HG02763 (cell line): ENCODE results near the gene DIRAS1.

Source experiments
- ATAC-seq: cut with Tn5 transposase; IDR thresholded peaks from one replicate; pipeline ENCODE4 v1.9.1; 2021; ENCODE audit warnings: mild to moderate bottlenecking, moderate library complexity; ENCODE audit not compliant: unreplicated experiment

DIRAS1 gene

DNA sequence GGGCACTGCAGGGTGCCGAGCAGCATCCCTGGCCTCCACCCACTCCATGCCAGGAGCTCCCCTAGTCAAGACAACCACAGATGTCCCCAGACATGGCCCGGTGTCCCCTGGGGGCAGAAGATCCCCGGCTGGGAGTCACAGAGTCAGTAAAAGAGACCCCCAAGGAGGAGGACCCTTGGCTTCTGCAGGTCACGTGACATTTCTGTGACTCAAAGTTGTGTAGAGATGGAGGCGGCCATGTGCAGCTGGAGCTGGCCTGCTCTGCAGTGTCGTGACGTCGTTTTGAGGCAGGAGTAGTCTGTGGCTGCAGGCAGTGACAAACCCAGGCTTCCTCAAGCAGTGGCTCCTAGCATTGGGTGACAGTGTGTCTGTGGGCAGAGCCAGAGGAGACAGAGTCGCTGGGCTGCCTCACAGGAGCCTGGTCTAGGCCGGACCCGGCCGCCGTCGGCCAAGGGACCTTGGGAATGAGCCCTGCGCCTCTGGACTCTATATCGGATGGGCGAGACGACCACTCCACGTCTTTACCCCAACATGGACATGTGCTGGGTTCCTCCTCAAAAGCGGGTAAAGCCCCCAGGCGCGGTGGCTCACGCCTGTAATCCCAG, 7.7 kb upstream of the DIRAS1 start:
- no peak for ATAC-seq

DNA sequence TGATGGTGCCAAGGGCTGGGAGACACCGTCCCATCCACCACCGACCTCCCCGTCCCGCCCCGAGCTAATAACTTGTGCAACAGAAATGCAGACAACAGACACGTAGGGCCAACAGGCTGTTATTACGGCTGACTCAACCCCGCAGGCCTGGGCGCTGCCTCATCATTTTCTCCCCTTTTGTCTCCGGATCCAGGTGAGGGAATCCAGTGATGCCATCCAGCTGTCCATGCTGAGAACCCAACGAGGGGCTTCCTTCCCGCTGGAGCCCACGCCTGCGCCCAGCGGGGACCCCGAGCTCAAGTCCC, 6.4 kb upstream of the DIRAS1 start:
- no peak for ATAC-seq

GRCh38 chr19:2726904-2727639, 5.9 kb upstream of the DIRAS1 start:
- no peak for ATAC-seq

DNA sequence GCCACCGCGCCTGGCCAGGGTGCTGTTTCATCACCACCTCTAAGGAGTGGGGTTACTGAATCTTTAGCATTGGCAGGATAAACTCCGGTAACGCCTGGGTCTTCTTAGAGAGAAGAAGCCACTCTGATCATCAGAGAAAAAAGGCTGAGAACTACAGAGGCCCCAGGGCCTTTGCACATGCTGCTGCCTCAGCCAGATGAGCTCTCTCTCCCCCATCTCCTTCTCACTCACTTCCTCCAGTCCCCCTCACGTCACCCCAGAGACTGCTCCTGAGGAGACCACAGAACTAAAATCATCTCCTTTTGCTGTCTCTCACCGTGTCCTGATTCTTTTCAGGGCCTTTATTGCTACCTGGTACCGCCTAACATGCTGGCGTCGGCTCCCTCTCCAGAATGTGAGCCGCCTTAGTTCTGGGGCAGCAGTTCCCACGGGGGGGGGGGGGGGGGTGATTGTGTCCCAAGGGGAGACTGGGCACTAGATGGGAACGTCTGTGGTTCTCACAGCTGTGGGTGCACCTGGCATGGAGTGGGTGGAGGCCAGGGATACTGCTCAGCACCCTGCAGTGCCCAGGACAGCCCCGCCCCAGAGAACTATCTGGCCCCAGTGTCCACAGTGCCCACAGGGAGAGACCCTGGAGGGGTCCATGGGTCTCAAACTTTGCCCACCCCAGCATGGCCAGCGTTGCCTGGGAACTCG, 5.1 kb upstream of the DIRAS1 start:
- no peak for ATAC-seq

DNA sequence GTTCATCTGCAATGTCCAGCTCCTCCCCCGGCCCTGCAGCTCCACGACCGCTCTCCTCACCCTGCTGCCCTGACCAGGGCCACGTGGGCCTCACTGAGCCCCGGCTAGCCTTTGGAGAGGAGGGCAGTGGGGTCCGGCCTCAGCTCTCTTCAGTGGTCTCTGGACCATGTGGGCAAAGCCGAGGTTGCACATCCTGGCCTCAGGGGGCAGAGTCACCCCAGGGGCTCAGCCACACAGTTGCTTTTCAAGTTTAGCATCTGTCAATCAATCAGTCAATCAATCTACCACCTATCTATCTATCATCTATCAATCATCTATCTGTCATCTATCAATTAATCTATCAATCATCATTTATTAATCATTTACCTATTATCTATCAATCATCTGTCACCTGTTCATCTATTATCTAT, 3.0 kb upstream of the DIRAS1 start:
- no peak for ATAC-seq

GRCh38 chr19:2723747-2724146, 2.6 kb upstream of the DIRAS1 start:
- no peak for ATAC-seq

GRCh38 chr19:2723345-2723715, 2.2 kb upstream of the DIRAS1 start:
- no peak for ATAC-seq

- no peak for ATAC-seq
Measured at GRCh38 chr19:2722541-2723344, 1.6 kb upstream of the DIRAS1 start.

DNA sequence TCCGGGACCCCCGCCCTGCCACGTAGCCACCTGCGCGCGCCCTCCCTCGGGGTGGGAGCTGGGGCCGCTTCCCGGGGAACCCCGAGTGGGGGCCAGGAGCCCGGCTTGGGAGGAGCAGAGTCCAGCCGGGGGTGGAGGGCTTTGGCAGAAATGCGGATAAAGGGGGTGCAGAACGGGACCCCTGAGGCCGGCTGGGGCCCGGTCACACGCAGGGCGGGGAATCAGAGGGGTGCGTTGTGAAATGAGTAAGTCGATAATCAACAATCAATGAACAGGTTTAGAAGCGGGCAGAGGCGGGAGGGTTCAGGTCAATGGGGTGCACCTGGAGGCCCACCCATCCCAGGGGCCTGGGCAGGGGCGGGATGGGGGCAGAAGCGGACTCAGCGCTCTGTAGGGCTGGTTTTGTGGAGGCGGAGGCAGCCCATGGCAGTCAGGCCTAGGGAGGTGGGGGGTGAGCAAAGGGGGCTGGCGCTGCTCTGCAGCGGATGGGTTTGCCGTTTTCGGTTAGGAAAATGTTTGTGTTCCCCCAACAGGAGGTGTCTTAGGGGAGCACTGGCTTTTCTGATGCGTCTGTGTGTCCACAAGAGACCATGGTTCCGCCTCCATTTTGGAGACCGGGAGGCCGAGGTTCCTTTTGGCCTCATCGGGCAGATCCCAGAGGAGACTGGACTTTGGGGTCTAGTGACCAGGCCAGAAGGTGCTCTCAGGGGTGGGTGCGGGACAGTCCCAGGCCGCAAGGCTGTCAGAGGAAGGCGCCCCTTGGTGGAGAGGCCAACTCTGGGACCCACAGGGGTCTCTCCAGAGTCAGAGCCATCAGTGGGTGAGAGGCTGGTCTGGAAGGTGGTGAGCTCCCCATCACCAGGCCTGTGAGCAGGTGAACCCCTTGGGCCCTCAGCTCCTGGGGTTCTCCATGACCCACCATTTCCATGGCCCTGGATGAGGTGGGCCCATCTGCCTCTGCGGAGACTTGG, 683 bp upstream of the DIRAS1 start:
- no peak for ATAC-seq

GRCh38 chr19:2719920-2720776, 1.0 kb downstream of the DIRAS1 start:
- ATAC-seq = no peak

DNA sequence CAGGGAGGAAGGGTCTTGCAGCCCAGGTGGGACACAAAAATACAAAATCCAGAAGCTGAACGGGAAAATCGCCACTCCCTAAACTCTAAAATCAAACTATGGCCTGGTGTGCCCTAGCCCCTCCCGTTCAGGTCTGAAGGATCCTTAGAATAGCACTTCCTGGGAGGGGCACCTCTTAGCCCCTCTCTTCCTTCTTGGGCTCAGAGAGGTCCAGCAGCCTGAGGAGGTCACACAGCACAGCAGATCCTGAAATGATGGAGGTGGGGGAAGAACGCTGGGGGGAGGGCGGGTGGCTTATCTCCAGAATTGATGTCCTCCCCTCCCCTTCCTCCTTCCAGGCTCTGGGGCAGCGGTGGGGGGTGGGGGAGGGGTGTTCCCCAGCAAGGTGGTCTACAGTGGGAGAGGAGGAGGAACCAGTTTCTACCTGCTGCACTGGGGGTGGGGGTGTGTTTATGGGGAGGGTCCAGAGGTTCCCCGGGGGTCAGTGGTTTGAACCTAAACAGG, 1.9 kb downstream of the DIRAS1 start:
- no peak for ATAC-seq

- ATAC-seq = no peak
Measured at GRCh38 chr19:2717638-2718541, 3.3 kb downstream of the DIRAS1 start.

DNA sequence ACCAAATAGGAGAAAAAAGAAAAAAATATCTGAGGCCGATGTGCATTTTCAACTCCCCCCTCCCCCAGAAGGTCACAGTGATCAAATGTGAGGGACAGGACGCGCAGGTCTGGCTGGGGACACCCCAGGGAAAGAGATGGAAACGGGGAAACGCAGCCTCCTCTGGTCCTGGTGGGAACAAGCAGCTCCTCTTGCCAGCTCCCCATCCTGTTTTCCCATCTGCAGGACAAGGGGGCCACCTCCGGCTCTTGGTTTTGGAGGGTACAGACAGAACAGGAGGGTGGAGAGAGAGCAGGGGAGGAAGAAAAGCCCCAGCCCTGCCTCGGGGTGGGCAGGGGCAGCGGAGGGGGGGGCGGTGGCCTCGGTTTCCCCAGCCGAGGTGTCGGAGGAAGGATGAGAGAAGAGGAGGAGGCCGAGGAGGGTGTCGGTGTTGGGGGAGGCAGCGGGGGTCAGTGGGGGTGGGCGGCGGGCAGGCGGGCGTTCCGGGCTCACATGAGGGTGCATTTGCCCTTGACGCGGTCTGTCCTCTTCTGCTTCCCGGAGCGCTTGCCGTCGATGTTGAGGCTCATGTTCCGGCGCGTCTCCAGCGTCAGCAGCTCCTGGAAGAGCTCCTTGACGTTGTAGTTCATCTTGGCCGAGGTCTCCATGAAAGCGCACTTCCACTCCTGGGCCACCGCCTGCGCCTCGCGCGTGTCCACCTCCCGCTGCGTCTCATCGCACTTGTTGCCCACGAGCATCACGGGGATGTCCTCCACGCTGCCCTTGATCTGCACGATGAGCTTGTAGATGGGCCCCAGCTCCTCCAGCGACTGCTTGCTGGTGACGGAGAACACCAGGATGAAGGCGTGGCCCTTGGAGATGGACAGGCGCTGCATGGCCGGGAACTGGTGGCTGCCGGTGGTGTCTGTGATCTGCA, 4.2 kb downstream of the DIRAS1 start:
- no peak for ATAC-seq

GRCh38 chr19:2716275-2716650, 4.9 kb downstream of the DIRAS1 start:
- ATAC-seq = no peak

DNA sequence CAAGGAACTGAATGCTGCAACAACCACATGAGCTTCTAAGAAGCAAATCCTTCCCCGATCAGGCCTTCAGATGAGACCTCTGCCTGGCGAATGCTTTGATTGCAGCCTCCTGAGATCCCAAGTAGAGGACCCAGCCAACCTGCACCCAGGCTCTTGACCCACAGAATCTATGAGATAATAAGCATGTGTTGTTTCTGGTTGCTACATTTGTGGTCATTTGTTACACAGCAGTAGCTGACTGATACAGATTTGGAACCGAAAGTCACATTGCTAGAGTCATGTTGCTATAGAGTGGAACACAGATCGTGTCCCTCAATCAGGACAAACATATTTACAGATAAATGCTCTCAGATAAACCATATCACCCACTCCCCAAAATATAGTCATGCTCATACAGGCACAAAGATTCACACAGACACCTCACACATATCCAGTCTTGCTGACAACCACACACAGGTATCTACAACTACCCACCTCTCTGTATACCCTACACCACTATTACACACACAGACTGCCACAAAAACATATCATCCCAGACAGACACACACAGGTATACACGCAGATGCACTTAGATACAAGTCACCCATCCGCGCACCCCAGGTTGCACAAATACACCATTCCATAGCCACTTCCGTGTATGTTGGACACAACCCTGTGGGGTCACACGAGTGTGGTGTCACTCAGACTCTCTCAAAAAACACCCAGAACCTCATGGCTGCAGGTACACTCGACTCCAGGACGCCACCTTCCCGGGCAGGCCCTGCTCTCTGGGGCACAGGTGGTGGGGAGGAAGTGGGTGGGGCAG, 5.5 kb downstream of the DIRAS1 start:
- no peak for ATAC-seq

GRCh38 chr19:2714531-2715269, 6.5 kb downstream of the DIRAS1 start:
- no peak for ATAC-seq
